BLaER1 treated with 17β-estradiol and CSF1 and Interleukin-3, amounts not matched to agents 10 nM and 100 nM (cell line): Measurements from ENCODE around the gene GCH1.

Source experiments
- H3K27ac ChIP-seq, 11 experiments: shearing (Covaris generic); formaldehyde crosslinking; 2 replicates each; pipeline ENCODE4 v1.8.1; 2022
- H3K27me3 ChIP-seq, 11 experiments: shearing (Covaris generic); formaldehyde crosslinking; 2 replicates each; pipeline ENCODE4 v1.8.1; 2022
- H3K36me3 ChIP-seq, 11 experiments: shearing (Covaris generic); formaldehyde crosslinking; 2 replicates each; pipeline ENCODE4 v1.8.1; 2022
- H3K4me1 ChIP-seq, 10 experiments: shearing (Covaris generic); formaldehyde crosslinking; 2 replicates each; pipeline ENCODE4 v1.8.1; 2022
- H3K4me2 ChIP-seq, 11 experiments: shearing (Covaris generic); formaldehyde crosslinking; 2 replicates each; pipeline ENCODE4 v1.8.1; 2022
- H3K4me3 ChIP-seq, 10 experiments: shearing (Covaris generic); formaldehyde crosslinking; 2 replicates each; pipeline ENCODE4 v1.8.1; 2022
- H3K9ac ChIP-seq, 11 experiments: shearing (Covaris generic); formaldehyde crosslinking; 2 replicates each; pipeline ENCODE4 v1.8.1; 2022
- H3K9me3 ChIP-seq, 11 experiments: shearing (Covaris generic); formaldehyde crosslinking; replicated peaks in 1 of 11; 2 replicates each; pipeline ENCODE4 v1.8.1; 2022
- H4K20me1 ChIP-seq, 11 experiments: shearing (Covaris generic); formaldehyde crosslinking; 2 replicates each; pipeline ENCODE4 v1.8.1; 2022
- Cebpa-rat ChIP-seq, 11 experiments: shearing (Covaris generic); IDR thresholded peaks; 2 replicates each; pipeline ENCODE4 v1.8.1; 2022

The GCH1 gene

GRCh38 chr14:54867011-54867410 is 35.6 kb downstream of the GCH1 start:
- Histone ChIP-seq H3K9ac (no peak overlapping the region), H3K36me3 (peaks cover 0 to 32% (median 16%) of the 10 kb centered on the region in 11 experiments; a peak in 15 of 22 replicates), H3K27me3 (no peaks in the 10 kb centered on the region), H3K4me1 (peaks cover 0 to 58% (median 10%) of the 10 kb centered on the region in 10 experiments; a peak in 11 of 20 replicates), H3K4me3 (no peak overlapping the region), H3K9me3 (peaks cover 0 to 4% (median 0%) of the 10 kb centered on the region in 11 experiments; a peak in 1 of 22 replicates), H3K27ac (no peak overlapping the region), H4K20me1 (peaks cover 0 to 58% (median 14%) of the 10 kb centered on the region in 11 experiments; a peak in 11 of 22 replicates), H3K4me2 (peak overlapping the region in 4 of 11 experiments; percentile 9 to 68 (median 58); a peak in 6 of 22 replicates)
- no peak for TF ChIP-seq Cebpa-rat (IDR thresholded peaks at IDR 0.05)

- no peak overlapping the region for H3K27ac ChIP-seq
- TF ChIP-seq Cebpa-rat (IDR thresholded peaks at IDR 0.05): no peak
- H3K9me3 ChIP-seq: peaks cover 0 to 8% (median 0%) of the 10 kb centered on the region in 11 experiments; a peak in 1 of 22 replicates
- H3K27me3 ChIP-seq: no peaks in the 10 kb centered on the region
- peaks cover 0 to 58% (median 10%) of the 10 kb centered on the region in 10 experiments; a peak in 11 of 20 replicates for H3K4me1 ChIP-seq
- H3K4me2 ChIP-seq: peak overlapping the region in 5 of 11 experiments; percentile 9 to 68 (median 54); a peak in 8 of 22 replicates
- no peak overlapping the region for H3K4me3 ChIP-seq
- H3K9ac ChIP-seq: no peak overlapping the region
- peaks cover 0 to 36% (median 19%) of the 10 kb centered on the region in 11 experiments; a peak in 15 of 22 replicates for H3K36me3 ChIP-seq
- peaks cover 0 to 58% (median 14%) of the 10 kb centered on the region in 11 experiments; a peak in 11 of 22 replicates for H4K20me1 ChIP-seq
These were observed 36.0 kb downstream of the GCH1 start for GRCh38 chr14:54866588-54866987.

GRCh38 chr14:54864526-54864925 is 38.1 kb downstream of the GCH1 start:
- Histone ChIP-seq H3K27ac (no peak overlapping the region), H3K4me3 (no peak overlapping the region), H3K9ac (no peak overlapping the region), H4K20me1 (peaks cover 0 to 43% (median 14%) of the 10 kb centered on the region in 11 experiments; a peak in 11 of 22 replicates), H3K36me3 (peaks cover 0 to 55% (median 31%) of the 10 kb centered on the region in 11 experiments; a peak in 20 of 22 replicates), H3K27me3 (no peaks in the 10 kb centered on the region), H3K4me1 (peaks cover 0 to 56% (median 16%) of the 10 kb centered on the region in 10 experiments; a peak in 14 of 20 replicates), H3K4me2 (no peak overlapping the region), H3K9me3 (peaks cover 0 to 16% (median 0%) of the 10 kb centered on the region in 11 experiments; a peak in 2 of 22 replicates)
- TF ChIP-seq Cebpa-rat (IDR thresholded peaks at IDR 0.05): no peak

GRCh38 chr14:54857830-54858269 is 44.8 kb downstream of the GCH1 start:
- H3K27ac ChIP-seq: peak overlapping the region; percentile 72 to 92 (median 88)
- H4K20me1 ChIP-seq: no peaks in the 10 kb centered on the region
- H3K36me3 ChIP-seq: peaks cover 0 to 58% (median 31%) of the 10 kb centered on the region in 11 experiments; a peak in 17 of 22 replicates
- peak overlapping the region; percentile 47 to 75 (median 73); a peak in 18 of 22 replicates for H3K9ac ChIP-seq
- peak in 9 of 11 experiments; percentile 39 to 97 (median 89); a peak in 15 of 22 replicates for TF ChIP-seq Cebpa-rat (IDR thresholded peaks at IDR 0.05)
- H3K4me2 ChIP-seq: peak overlapping the region; percentile 50 to 84 (median 71)
- H3K4me1 ChIP-seq: peaks cover 35 to 76% (median 52%) of the 10 kb centered on the region in 10 experiments
- H3K27me3 ChIP-seq: no peaks in the 10 kb centered on the region
- peak overlapping the region in 2 of 10 experiments; percentile 16 to 25; a peak in 1 of 20 replicates for H3K4me3 ChIP-seq
- peaks cover 0 to 26% (median 0%) of the 10 kb centered on the region in 11 experiments; a peak in 4 of 22 replicates for H3K9me3 ChIP-seq

- Histone ChIP-seq H3K36me3 (peaks cover 0 to 52% (median 24%) of the 10 kb centered on the region in 11 experiments; a peak in 18 of 22 replicates), H3K27ac (peak overlapping the region in 8 of 11 experiments; percentile 39 to 92 (median 89); a peak in 13 of 22 replicates), H3K9ac (no peak overlapping the region), H3K27me3 (no peaks in the 10 kb centered on the region), H3K4me1 (peaks cover 35 to 75% (median 52%) of the 10 kb centered on the region in 10 experiments), H3K4me3 (no peak overlapping the region), H3K4me2 (peak overlapping the region in 6 of 11 experiments; percentile 27 to 82 (median 74); a peak in 10 of 22 replicates), H3K9me3 (peaks cover 0 to 29% (median 0%) of the 10 kb centered on the region in 11 experiments; a peak in 5 of 22 replicates), H4K20me1 (no peaks in the 10 kb centered on the region)
- TF ChIP-seq Cebpa-rat (IDR thresholded peaks at IDR 0.05): no peak
These were observed 46.5 kb downstream of the GCH1 start for GRCh38 chr14:54856152-54856551.

GRCh38 chr14:54854181-54854580 is 48.4 kb downstream of the GCH1 start:
- Histone ChIP-seq H3K36me3 (peaks cover 0 to 41% (median 13%) of the 10 kb centered on the region in 11 experiments; a peak in 16 of 22 replicates), H4K20me1 (no peaks in the 10 kb centered on the region), H3K4me3 (no peak overlapping the region), H3K9me3 (peaks cover 0 to 22% (median 4%) of the 10 kb centered on the region in 11 experiments; a peak in 8 of 22 replicates), H3K9ac (peak overlapping the region in 2 of 11 experiments; percentile 7 to 38; a peak in 1 of 22 replicates), H3K27me3 (no peaks in the 10 kb centered on the region), H3K4me1 (peaks cover 32 to 55% (median 42%) of the 10 kb centered on the region in 10 experiments), H3K27ac (peak overlapping the region in 2 of 11 experiments; percentile 19 to 25; a peak in 2 of 22 replicates), H3K4me2 (peak overlapping the region; percentile 19 to 76 (median 42); a peak in 19 of 22 replicates)
- no peak for TF ChIP-seq Cebpa-rat (IDR thresholded peaks at IDR 0.05)

GRCh38 chr14:54853339-54853738 is 49.3 kb downstream of the GCH1 start:
- no peaks in the 10 kb centered on the region for H4K20me1 ChIP-seq
- no peak for TF ChIP-seq Cebpa-rat (IDR thresholded peaks at IDR 0.05)
- H3K4me3 ChIP-seq: no peak overlapping the region
- no peaks in the 10 kb centered on the region for H3K27me3 ChIP-seq
- peaks cover 23 to 47% (median 34%) of the 10 kb centered on the region in 10 experiments for H3K4me1 ChIP-seq
- H3K27ac ChIP-seq: no peak overlapping the region
- H3K4me2 ChIP-seq: no peak overlapping the region
- H3K36me3 ChIP-seq: peaks cover 0 to 37% (median 7%) of the 10 kb centered on the region in 11 experiments; a peak in 11 of 22 replicates
- no peak overlapping the region for H3K9ac ChIP-seq
- H3K9me3 ChIP-seq: peaks cover 0 to 15% (median 4%) of the 10 kb centered on the region in 11 experiments; a peak in 6 of 22 replicates

- Histone ChIP-seq H3K9ac (no peak overlapping the region), H4K20me1 (no peaks in the 10 kb centered on the region), H3K4me1 (peaks cover 12 to 39% (median 24%) of the 10 kb centered on the region in 10 experiments), H3K27ac (no peak overlapping the region), H3K4me3 (no peak overlapping the region), H3K4me2 (no peak overlapping the region), H3K27me3 (no peaks in the 10 kb centered on the region), H3K36me3 (peaks cover 0 to 40% (median 7%) of the 10 kb centered on the region in 11 experiments; a peak in 11 of 22 replicates), H3K9me3 (peaks cover 0 to 15% (median 3%) of the 10 kb centered on the region in 11 experiments; a peak in 6 of 22 replicates)
- no peak for TF ChIP-seq Cebpa-rat (IDR thresholded peaks at IDR 0.05)
These were observed 50.4 kb downstream of the GCH1 start for GRCh38 chr14:54852215-54852614.

- TF ChIP-seq Cebpa-rat (IDR thresholded peaks at IDR 0.05): no peak
- Histone ChIP-seq H3K9ac (no peak overlapping the region), H3K27ac (no peak overlapping the region), H3K4me2 (no peak overlapping the region), H3K4me3 (no peak overlapping the region), H4K20me1 (no peaks in the 10 kb centered on the region; a peak in 1 of 22 replicates), H3K9me3 (peaks cover 0 to 15% (median 3%) of the 10 kb centered on the region in 11 experiments; a peak in 6 of 22 replicates), H3K4me1 (peaks cover 0 to 5% (median 1%) of the 10 kb centered on the region in 10 experiments; a peak in 16 of 20 replicates), H3K36me3 (peaks cover 0 to 64% (median 16%) of the 10 kb centered on the region in 11 experiments; a peak in 14 of 22 replicates), H3K27me3 (no peaks in the 10 kb centered on the region)
These were observed 53.7 kb downstream of the GCH1 start for GRCh38 chr14:54848910-54849309.
